ENCODE measurements around the gene BMP8B.
"Not testable (repeated sequence)": the region's sequence is repeated elsewhere in the genome, so short reads cannot be mapped to it uniquely, and the experiment has no call there.

The BMP8B gene

DNA sequence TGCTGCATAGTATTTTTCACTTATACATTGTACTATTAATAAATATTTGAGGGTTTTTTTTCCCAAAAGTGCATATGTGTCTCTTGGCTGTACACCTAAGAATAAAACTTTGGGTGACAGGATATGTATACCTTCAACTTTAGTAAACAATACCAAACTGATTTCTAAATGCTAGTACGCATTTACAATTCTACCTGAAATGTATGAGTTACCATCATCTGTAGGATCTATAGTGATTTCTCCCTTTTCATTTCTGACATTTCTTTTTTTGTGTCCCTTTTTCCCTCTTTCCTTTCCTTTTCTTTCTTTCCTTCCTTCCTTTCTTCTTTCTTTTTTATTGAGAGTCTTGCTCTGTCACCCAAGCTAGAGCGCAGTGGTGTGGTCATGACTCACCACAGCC lies 16.7 kb upstream of the BMP8B start:
- TF ChIP-seq CTCF (conservative IDR thresholded peaks at IDR 0.05), result no peak
- no peak overlapping the region for H3K27ac ChIP-seq

- no peak for TF ChIP-seq CTCF (conservative IDR thresholded peaks at IDR 0.05)
- H3K27ac ChIP-seq, result no peak overlapping the region
These were observed 14.0 kb upstream of the BMP8B start for GRCh38 chr1:39802496-39803260.

DNA sequence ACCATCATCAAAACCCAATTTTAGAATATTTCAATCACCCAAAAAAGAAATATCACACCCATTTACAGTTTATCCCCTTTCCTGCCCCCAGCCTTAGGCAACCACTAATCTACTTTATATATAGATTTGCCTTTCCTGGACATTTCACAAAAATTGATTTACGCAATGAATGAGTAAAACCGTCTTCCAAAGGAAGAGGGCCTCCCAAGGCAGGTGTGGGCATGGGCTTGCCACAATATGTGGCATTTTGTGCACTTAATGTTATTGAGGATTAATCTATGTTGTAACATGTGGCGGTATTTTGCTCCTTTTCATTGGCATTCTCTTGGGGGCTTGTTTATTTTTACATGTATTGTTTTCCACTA lies 11.8 kb upstream of the BMP8B start:
- TF ChIP-seq CTCF (conservative IDR thresholded peaks at IDR 0.05), result no peak
- H3K27ac ChIP-seq, result no peak overlapping the region

DNA sequence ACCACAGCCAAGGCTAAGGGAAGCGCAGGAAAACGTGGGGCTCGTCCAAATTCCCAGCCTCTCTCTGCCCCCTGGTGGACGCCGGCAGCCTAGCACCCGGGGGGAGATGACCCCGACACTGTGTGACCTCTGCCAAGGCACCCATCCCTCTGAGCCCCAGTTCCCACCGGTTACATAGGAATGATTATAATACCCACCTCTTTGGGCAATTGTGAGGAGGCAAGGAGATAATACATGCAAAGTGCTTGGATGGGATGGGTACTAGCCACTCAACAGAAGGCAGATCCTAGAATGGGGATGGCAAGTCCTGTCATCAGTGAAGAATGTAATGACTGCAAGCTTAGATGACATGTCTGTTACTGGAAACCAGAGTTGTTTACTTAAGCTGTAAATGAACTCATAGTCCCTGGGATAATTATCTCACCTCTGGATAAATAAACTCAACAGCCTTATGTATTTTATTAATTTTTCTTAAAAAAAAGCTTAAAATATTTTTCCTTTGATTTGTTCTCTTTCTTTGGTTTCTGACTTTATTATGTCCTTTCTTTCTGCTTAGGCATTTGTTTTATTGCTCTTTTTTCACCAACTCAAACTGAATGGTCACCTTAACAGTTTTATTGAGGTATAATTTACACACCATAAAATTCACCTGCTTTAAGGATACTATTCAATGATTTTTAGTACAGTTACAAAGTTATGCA lies 11.3 kb upstream of the BMP8B start:
- no peak overlapping the region for H3K27ac ChIP-seq
- peak; percentile 87 for TF ChIP-seq CTCF (conservative IDR thresholded peaks at IDR 0.05)

DNA sequence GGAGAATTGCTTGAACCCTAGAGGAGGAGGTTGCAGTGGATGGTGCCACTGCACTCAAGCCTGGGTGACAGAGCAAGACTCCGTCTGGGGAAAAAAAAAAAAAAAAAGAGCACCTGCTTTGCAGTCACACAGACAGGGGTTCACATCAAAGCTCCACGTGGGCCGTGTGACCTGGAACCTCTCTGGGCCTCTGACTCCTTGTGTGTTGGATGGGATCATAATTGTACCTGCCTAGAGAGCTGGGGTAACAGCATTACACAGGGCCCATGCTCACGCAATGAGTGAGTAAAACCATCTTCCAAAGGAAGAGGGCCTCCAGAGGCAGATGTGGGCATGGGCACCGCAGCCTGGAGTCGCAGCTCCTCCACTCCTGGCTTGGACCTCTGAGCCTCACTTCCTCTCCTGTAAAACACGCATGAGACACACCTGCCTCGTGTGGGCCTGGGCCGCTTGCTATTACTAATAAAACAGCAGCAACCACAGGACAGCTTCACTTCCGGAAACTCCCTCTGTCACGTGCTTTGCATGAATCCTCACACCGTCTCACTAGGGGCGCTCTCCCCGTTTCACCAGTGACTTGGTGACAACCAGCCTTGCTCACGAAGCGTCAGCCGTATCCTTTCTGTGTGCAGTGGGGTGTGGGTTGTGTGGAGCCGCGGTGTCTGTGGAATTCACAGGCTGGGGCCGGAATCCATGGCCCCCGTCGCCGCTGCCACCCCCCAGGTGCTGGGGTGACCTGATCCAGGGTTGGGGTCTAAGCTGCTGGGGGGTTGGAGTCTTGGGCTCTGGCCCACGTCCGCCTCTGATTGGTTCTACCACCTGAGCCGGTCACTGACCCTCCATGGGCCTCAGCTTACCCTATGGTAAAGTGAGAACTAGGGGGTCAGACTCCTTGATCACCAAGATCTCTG lies 10.4 kb upstream of the BMP8B start:
- not testable (repeated sequence) for H3K27ac ChIP-seq

DNA sequence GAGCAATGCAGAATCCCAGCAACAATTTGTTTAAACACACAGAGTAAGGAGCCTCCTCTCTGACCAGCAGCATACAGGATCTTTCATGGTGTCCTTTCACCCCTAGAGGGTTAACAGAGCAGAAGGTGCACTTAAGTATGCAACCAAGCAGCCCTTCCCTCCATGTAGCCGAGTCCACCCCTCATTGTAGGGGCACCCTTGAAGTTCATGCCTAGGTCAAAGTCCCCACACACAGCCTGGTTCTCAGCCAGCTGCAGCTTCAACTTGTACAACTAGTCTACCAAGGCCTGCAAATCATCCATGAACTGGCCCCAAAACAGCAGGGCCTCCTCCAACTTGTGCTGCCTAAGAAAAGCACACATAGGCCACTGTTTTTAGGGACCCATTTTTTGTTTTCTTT lies 7.0 kb upstream of the BMP8B start:
- no peak overlapping the region for H3K27ac ChIP-seq
- TF ChIP-seq CTCF (conservative IDR thresholded peaks at IDR 0.05), result no peak

GRCh38 chr1:39791838-39792237 lies 3.2 kb upstream of the BMP8B start:
- H3K27ac ChIP-seq, result no peak overlapping the region
- no peak for TF ChIP-seq CTCF (conservative IDR thresholded peaks at IDR 0.05)
